NCI-H524 (cell line): ENCODE measurements around the gene ULK3.
A peak's percentile ranks its signal among the peaks of the same experiment; 100 is the strongest.

Source experiments
- DNase-seq, 2 experiments: peaks; one replicate each; lab custom pipeline; 2025; lab: John Stamatoyannopoulos, UW

The ULK3 gene

GRCh38 chr15:74840851-74841775 is 1.8 kb downstream of the ULK3 start:
- no peak for DNase-seq

GRCh38 chr15:74839526-74840395 is 3.2 kb downstream of the ULK3 start:
- DNase-seq: no peak

- DNase-seq: no peak
Measured at GRCh38 chr15:74838746-74839525, 4.0 kb downstream of the ULK3 start.

- DNase-seq: no peak
Measured at GRCh38 chr15:74838137-74838516, 4.8 kb downstream of the ULK3 start.

- DNase-seq: no peak
Measured at GRCh38 chr15:74837482-74838136, 5.3 kb downstream of the ULK3 start.

- DNase-seq: no peak
Measured at GRCh38 chr15:74836846-74837245, 6.1 kb downstream of the ULK3 start.

GRCh38 chr15:74835312-74835823 is 7.6 kb downstream of the ULK3 start:
- peak; percentile 80 to 91 for DNase-seq

- DNase-seq: peak; percentile 53 to 89
Measured at GRCh38 chr15:74833376-74834107, 9.4 kb downstream of the ULK3 start.

GRCh38 chr15:74832826-74833225 is 10.1 kb downstream of the ULK3 start:
- DNase-seq: no peak

GRCh38 chr15:74831813-74832495 is 11.0 kb downstream of the ULK3 start:
- DNase-seq: no peak

- no peak for DNase-seq
Measured at GRCh38 chr15:74830868-74831267, 12.1 kb downstream of the ULK3 start.

- peak; percentile 56 to 71 for DNase-seq
Measured at GRCh38 chr15:74829991-74830390, 13.0 kb downstream of the ULK3 start.

GRCh38 chr15:74829486-74829885 is 13.5 kb downstream of the ULK3 start:
- DNase-seq: no peak

GRCh38 chr15:74828835-74829234 is 14.1 kb downstream of the ULK3 start:
- peak; percentile 66 to 92 for DNase-seq

- DNase-seq: peak in 1 of 2 experiments; percentile 31
Measured at GRCh38 chr15:74827614-74828013, 15.3 kb downstream of the ULK3 start.

- peak; percentile 54 to 80 for DNase-seq
Measured at GRCh38 chr15:74826921-74827320, 16.0 kb downstream of the ULK3 start.

GRCh38 chr15:74826364-74826819 is 16.6 kb downstream of the ULK3 start, which contains the start of gene CPLX3:
TSS of gene CPLX3 (plus strand) at chr15:74826627. CDS start at chr15:74826704, 77 bp downstream.
- DNase-seq: no peak

GRCh38 chr15:74825866-74826265 is 17.1 kb downstream of the ULK3 start:
- DNase-seq: peak in 1 of 2 experiments; percentile 50

- DNase-seq: no peak
Measured at GRCh38 chr15:74824976-74825375, 18.0 kb downstream of the ULK3 start.

- DNase-seq: peak in 1 of 2 experiments; percentile 72
Measured at GRCh38 chr15:74823324-74823723, 19.6 kb downstream of the ULK3 start.
